Activated effector memory CD4-positive, alpha-beta T cell treated with Interleukin-2 at 50 U/mL for 16 hours (primary cell): ENCODE measurements around the gene DDHD1.

Experiments
- DNase-seq: peaks from one replicate; pipeline ENCODE4 v3.0.0-alpha.2; 2020

Gene DDHD1

GRCh38 chr14:52987514-52987913 lies 165.6 kb downstream of the DDHD1 start:
- DNase-seq, result no peak

GRCh38 chr14:52987042-52987441 lies 166.1 kb downstream of the DDHD1 start:
- DNase-seq, result no peak
